CD4-positive, alpha-beta T cell treated with Interleukin-17A for 1 hour (primary cell): ENCODE results near the gene PEX10.
"Not testable (repeated sequence)": the region's sequence is repeated elsewhere in the genome, so short reads cannot be mapped to it uniquely, and the experiment has no call there.

Experiments used
- DNase-seq: peaks from one replicate; pipeline ENCODE4 v3.0.0-alpha.2; 2020

The PEX10 gene

GRCh38 chr1:2442661-2443060 lies 30.3 kb upstream of the PEX10 start:
- no peak for DNase-seq

- DNase-seq: no peak
These were observed 29.4 kb upstream of the PEX10 start for GRCh38 chr1:2441746-2442145.

GRCh38 chr1:2440346-2440745 lies 28.0 kb upstream of the PEX10 start:
- not testable (repeated sequence) for DNase-seq

GRCh38 chr1:2439369-2439768 lies 27.0 kb upstream of the PEX10 start:
- DNase-seq: no peak

- no peak for DNase-seq
These were observed 26.3 kb upstream of the PEX10 start for GRCh38 chr1:2438641-2439040.

GRCh38 chr1:2438038-2438437 lies 25.7 kb upstream of the PEX10 start:
- no peak for DNase-seq

GRCh38 chr1:2437617-2438016 lies 25.3 kb upstream of the PEX10 start:
- no peak for DNase-seq

GRCh38 chr1:2436876-2437275 lies 24.5 kb upstream of the PEX10 start:
- DNase-seq: no peak

GRCh38 chr1:2435746-2436355 lies 23.5 kb upstream of the PEX10 start:
- DNase-seq: no peak

GRCh38 chr1:2435091-2435490 lies 22.7 kb upstream of the PEX10 start:
- DNase-seq: no peak

- no peak for DNase-seq
These were observed 21.7 kb upstream of the PEX10 start for GRCh38 chr1:2433936-2434655.

- DNase-seq: no peak
These were observed 20.8 kb upstream of the PEX10 start for GRCh38 chr1:2433196-2433595.

GRCh38 chr1:2432441-2432844 lies 20.1 kb upstream of the PEX10 start:
- no peak for DNase-seq

GRCh38 chr1:2431518-2431917 lies 19.2 kb upstream of the PEX10 start:
- DNase-seq: no peak

- no peak for DNase-seq
These were observed 18.7 kb upstream of the PEX10 start for GRCh38 chr1:2431103-2431502.

GRCh38 chr1:2430592-2430973 lies 18.2 kb upstream of the PEX10 start:
- DNase-seq: no peak

GRCh38 chr1:2429780-2430591 lies 17.6 kb upstream of the PEX10 start:
- DNase-seq: no peak

GRCh38 chr1:2428490-2428889 lies 16.1 kb upstream of the PEX10 start:
- no peak for DNase-seq

- no peak for DNase-seq
These were observed 15.6 kb upstream of the PEX10 start for GRCh38 chr1:2427976-2428375.

GRCh38 chr1:2427051-2427450 lies 14.7 kb upstream of the PEX10 start:
- no peak for DNase-seq

- DNase-seq: no peak
These were observed 14.2 kb upstream of the PEX10 start for GRCh38 chr1:2426540-2426939.

- DNase-seq: no peak
These were observed 13.5 kb upstream of the PEX10 start for GRCh38 chr1:2425892-2426291.

- no peak for DNase-seq
These were observed 10.2 kb upstream of the PEX10 start for GRCh38 chr1:2422523-2422922.

GRCh38 chr1:2419416-2419815 lies 7.1 kb upstream of the PEX10 start:
- DNase-seq: no peak
